ENCODE results near the gene FGG.

FGG gene

GRCh38 chr4:154593868-154594267, 18.6 kb downstream of the FGG start:
- no peak overlapping the region for H2AFZ ChIP-seq (ENCODE audit: low read depth)
- H3K27ac ChIP-seq = no peak overlapping the region
- H3K79me2 ChIP-seq (ENCODE audit: insufficient read depth, low read depth) = no peaks in the 10 kb centered on the region
- H3K4me1 ChIP-seq (ENCODE audit: low read depth, poor library complexity, severe bottlenecking) = no peaks in the 10 kb centered on the region
- no peak overlapping the region for H3K9ac ChIP-seq
- no peaks in the 10 kb centered on the region for H4K20me1 ChIP-seq (ENCODE audit: insufficient read depth)
- TF ChIP-seq, protein P1, sequence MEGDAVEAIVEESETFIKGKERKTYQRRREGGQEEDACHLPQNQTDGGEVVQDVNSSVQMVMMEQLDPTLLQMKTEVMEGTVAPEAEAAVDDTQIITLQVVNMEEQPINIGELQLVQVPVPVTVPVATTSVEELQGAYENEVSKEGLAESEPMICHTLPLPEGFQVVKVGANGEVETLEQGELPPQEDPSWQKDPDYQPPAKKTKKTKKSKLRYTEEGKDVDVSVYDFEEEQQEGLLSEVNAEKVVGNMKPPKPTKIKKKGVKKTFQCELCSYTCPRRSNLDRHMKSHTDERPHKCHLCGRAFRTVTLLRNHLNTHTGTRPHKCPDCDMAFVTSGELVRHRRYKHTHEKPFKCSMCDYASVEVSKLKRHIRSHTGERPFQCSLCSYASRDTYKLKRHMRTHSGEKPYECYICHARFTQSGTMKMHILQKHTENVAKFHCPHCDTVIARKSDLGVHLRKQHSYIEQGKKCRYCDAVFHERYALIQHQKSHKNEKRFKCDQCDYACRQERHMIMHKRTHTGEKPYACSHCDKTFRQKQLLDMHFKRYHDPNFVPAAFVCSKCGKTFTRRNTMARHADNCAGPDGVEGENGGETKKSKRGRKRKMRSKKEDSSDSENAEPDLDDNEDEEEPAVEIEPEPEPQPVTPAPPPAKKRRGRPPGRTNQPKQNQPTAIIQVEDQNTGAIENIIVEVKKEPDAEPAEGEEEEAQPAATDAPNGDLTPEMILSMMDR (conservative IDR thresholded peaks at IDR 0.05; ENCODE audit: low read depth, low read length) = no peak
- H3K27me3 ChIP-seq (ENCODE audit: insufficient read depth, low read depth) = no peaks in the 10 kb centered on the region
- H3K4me2 ChIP-seq = no peak overlapping the region
- no peaks in the 10 kb centered on the region for H3K36me3 ChIP-seq (ENCODE audit: insufficient read depth)
- H3K4me3 ChIP-seq (IDR thresholded peaks at IDR 0.05; ENCODE audit: insufficient read depth, low read depth, low read length) = no peak overlapping the region

- Histone ChIP-seq H3K4me2 (no peak overlapping the region), H3K27ac (no peak overlapping the region), H3K27me3 (ENCODE audit: insufficient read depth, low read depth) (no peaks in the 10 kb centered on the region), H3K36me3 (ENCODE audit: insufficient read depth) (no peaks in the 10 kb centered on the region), H4K20me1 (ENCODE audit: insufficient read depth) (no peaks in the 10 kb centered on the region), H2AFZ (ENCODE audit: low read depth) (no peak overlapping the region), H3K4me1 (ENCODE audit: low read depth, poor library complexity, severe bottlenecking) (no peaks in the 10 kb centered on the region), H3K79me2 (ENCODE audit: insufficient read depth, low read depth) (no peaks in the 10 kb centered on the region), H3K9ac (no peak overlapping the region), H3K4me3 (IDR thresholded peaks at IDR 0.05; ENCODE audit: insufficient read depth, low read depth, low read length) (no peak overlapping the region)
- TF ChIP-seq, protein P1 (conservative IDR thresholded peaks at IDR 0.05; ENCODE audit: low read depth, low read length) = no peak
These were observed 20.6 kb downstream of the FGG start for GRCh38 chr4:154591890-154592289.

DNA sequence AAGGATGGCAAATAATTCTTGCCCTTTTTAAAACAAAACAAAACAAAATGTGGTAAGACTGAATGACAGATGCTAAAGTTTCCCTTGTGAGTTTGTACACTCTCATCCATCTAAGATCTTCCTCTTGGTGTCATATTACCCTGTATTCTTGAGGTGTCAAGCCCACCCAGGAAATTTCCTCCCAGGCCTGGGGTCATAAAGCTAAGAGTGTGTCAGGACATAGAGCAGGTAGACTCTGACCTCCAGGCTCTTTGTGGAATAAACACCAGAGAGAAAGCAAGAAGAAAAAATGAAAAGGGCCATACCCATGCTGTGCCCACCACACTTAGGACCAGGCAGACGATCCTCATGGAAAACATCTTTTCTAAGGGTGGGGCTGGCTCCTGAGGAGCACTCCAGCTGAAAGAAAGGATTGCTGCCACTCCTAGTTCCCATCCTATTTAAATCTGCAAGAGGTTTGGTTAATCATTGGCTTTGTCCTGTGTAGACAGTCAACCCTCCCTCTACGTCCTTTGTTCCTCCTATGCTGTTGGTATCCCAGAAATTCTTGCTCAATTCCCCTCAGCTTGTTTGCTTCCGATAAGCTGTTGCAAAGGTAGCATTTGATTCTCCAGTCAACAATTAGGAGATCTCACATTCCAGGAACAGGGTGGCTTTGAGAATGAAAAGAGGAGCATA, 22.0 kb downstream of the FGG start, which contains the start of gene FGA:
Gene FGA (minus strand): TSS at position 414 of the 678 bp plus-strand sequence. CDS start 55 bp downstream, at position 359.
- Histone ChIP-seq H3K36me3 (ENCODE audit: insufficient read depth) (no peaks in the 10 kb centered on the region), H2AFZ (ENCODE audit: low read depth) (no peak within 1 kb of the TSS), H3K27ac (no peak within 1 kb of the TSS), H3K4me2 (no peak within 1 kb of the TSS), H3K27me3 (ENCODE audit: insufficient read depth, low read depth) (no peaks in the 10 kb centered on the region), H4K20me1 (ENCODE audit: insufficient read depth) (no peaks in the 10 kb centered on the region), H3K79me2 (ENCODE audit: insufficient read depth, low read depth) (no peaks in the 10 kb centered on the region), H3K9ac (no peak within 1 kb of the TSS), H3K4me3 (IDR thresholded peaks at IDR 0.05; ENCODE audit: insufficient read depth, low read depth, low read length) (no peak within 1 kb of the TSS), H3K4me1 (ENCODE audit: low read depth, poor library complexity, severe bottlenecking) (no peaks in the 10 kb centered on the region)
- TF ChIP-seq, protein P1 (conservative IDR thresholded peaks at IDR 0.05; ENCODE audit: low read depth, low read length) = no peak

GRCh38 chr4:154589296-154590197, 22.9 kb downstream of the FGG start:
- Histone ChIP-seq H3K27me3 (ENCODE audit: insufficient read depth, low read depth) (no peaks in the 10 kb centered on the region), H3K27ac (no peak overlapping the region), H3K4me3 (IDR thresholded peaks at IDR 0.05; ENCODE audit: insufficient read depth, low read depth, low read length) (no peak overlapping the region), H3K9ac (no peak overlapping the region), H2AFZ (ENCODE audit: low read depth) (no peak overlapping the region), H3K79me2 (ENCODE audit: insufficient read depth, low read depth) (no peaks in the 10 kb centered on the region), H3K4me2 (no peak overlapping the region), H3K36me3 (ENCODE audit: insufficient read depth) (no peaks in the 10 kb centered on the region), H4K20me1 (ENCODE audit: insufficient read depth) (no peaks in the 10 kb centered on the region), H3K4me1 (ENCODE audit: low read depth, poor library complexity, severe bottlenecking) (no peaks in the 10 kb centered on the region)
- TF ChIP-seq, protein P1 (conservative IDR thresholded peaks at IDR 0.05; ENCODE audit: low read depth, low read length) = no peak
